Sigmoid colon (tissue), 4 donors: Measurements from ENCODE around the gene MOB1A.

ENCODE experiments used
- EP300 ChIP-seq, 4 donors: sonication (generic); formaldehyde crosslinking; IDR thresholded peaks; one replicate each; pipeline ENCODE4 v1.6.1; 2017; ENCODE audit warnings: antibody characterized with exemption in 4 of 4
- POLR2A ChIP-seq, 2 donors: fragments of 450-650 bp; IDR thresholded peaks; one replicate each; pipeline ENCODE4 v1.6.1; 2016; ENCODE audit warnings: antibody characterized with exemption in 2 of 2, mild to moderate bottlenecking in 2 of 2, moderate library complexity in 2 of 2
- TF ChIP-seq, protein P1 (sequence below), 4 experiments: fragments of 450-650 bp in 3 of 4; fragments of 200-600 bp in 1 of 4; IDR thresholded peaks; one replicate each; pipeline ENCODE4 v1.5.1; 2016 to 2019; ENCODE audit warnings: antibody characterized with exemption in 4 of 4, mild to moderate bottlenecking in 3 of 4, moderate library complexity in 2 of 4

GRCh38 chr2:74168739-74169138 lies 9.9 kb downstream of the MOB1A start:
- TF ChIP-seq, protein P1, sequence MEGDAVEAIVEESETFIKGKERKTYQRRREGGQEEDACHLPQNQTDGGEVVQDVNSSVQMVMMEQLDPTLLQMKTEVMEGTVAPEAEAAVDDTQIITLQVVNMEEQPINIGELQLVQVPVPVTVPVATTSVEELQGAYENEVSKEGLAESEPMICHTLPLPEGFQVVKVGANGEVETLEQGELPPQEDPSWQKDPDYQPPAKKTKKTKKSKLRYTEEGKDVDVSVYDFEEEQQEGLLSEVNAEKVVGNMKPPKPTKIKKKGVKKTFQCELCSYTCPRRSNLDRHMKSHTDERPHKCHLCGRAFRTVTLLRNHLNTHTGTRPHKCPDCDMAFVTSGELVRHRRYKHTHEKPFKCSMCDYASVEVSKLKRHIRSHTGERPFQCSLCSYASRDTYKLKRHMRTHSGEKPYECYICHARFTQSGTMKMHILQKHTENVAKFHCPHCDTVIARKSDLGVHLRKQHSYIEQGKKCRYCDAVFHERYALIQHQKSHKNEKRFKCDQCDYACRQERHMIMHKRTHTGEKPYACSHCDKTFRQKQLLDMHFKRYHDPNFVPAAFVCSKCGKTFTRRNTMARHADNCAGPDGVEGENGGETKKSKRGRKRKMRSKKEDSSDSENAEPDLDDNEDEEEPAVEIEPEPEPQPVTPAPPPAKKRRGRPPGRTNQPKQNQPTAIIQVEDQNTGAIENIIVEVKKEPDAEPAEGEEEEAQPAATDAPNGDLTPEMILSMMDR (IDR thresholded peaks at IDR 0.05) = no peak
- TF ChIP-seq POLR2A (IDR thresholded peaks at IDR 0.05) (no peak), EP300 (IDR thresholded peaks at IDR 0.05) (no peak)
